Left kidney (tissue), 2 donors: ENCODE results near the gene ERICH6. TPM values are rescaled to one million over a fixed set of nuclear protein-coding genes. Genes with fewer than 3 reads are reported as not detected.

ENCODE experiments used
- DNase-seq: peaks from one replicate; pipeline ENCODE4 v3.0.0-alpha.2; 2013
- polyA plus RNA-seq: library from polyadenylated mRNA; unstranded; fragments of 120-200 nt; gene quantifications from one replicate; pipeline ENCODE4 v1.2.1, GENCODE V29; 2013; ENCODE audit not compliant: insufficient read length

Gene ERICH6
- polyA plus RNA-seq, 1 donor: 1.0 TPM

DNA sequence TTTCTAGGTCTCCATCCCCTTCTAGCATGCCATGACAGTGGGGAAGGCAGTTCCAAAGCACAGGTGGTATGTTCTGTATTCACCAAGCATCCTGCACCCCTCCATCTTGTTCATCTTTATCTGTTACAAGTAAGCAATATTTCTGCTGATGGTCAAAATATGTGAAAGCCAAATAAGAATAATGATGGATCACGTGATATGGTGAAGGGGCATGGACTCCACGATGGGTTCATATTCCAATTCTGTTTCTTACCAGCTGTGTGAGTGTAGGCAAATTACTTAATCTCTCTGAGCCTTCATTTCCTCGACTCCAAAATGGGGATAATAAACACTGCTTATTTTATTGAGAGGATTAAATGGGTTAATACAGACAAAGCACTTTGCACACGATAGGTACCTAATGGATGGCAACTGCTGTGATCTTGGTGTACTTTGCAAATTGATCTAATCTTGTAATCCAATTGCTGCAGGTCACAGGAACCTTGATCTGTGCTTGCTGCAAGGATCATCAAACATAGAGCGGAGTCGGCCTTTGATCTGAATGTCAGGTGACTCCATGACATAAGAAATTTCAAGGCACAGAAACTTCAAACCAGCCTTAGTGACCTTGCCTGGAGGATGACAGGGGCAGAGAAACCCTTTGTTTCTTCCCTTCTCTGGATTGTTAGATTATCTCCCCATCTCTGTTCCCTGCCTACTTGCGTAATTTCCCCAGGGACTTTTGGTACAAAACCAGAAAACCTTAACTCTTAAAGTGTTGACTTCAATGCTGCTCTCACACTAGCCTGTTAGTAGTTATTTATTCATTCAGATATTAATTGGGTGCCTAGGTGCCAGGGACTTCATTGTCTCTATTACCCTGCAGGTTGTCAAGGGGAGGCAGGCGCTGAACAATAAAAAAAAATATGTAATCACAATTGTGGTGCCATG is 33.4 kb upstream of the ERICH6 start:
- DNase-seq: no peak

DNA sequence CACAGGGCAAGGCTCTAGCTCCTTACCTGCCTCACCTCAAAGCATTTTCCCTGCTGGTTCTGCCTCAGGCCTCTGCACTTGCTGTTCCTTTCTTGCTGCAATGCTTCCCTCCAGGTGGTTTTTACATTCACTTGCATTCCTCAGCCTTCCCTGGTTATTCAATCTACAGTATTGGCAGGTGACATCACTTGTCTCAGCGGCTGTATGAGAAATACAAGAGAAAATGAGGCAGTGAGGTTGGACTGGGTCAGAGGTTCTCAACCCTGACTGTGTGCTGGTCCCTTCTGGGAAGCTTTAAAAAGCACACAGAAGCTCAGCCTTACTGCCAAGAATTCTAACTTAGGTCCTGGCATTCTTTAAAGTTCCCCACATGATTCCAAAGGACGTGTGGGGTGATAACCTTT is 32.6 kb upstream of the ERICH6 start:
- no peak for DNase-seq

- DNase-seq: no peak
Observed at GRCh38 chr3:150734795-150735119, 31.0 kb upstream of the ERICH6 start.

GRCh38 chr3:150733936-150734794 is 30.4 kb upstream of the ERICH6 start:
- no peak for DNase-seq

DNA sequence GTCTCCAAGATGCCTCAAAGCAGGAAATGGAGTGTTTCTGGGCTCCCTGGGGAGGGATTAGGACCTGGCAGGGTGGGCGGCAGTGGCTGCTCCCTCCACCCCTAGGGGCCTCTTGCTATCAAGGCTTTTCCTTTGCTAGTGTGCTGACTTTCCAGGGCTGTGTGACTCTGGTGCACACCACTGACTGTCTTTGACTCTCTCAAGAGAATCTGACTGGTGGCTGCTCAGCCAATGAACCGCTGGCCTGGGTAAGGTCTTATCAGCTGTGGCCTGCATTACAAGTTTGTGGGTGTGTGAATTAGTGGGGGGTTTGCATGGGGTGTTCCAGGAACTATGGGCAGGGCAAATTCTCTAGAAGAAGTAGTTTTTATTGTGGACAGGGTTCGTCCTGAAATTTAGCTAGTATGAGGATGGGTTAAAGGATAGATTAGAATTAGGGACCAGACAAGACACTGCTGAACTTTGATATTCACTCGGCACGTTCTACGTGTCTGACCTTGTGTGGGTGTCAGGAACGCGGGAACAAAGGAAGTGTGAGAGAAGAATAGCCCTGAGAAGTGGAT is 29.7 kb upstream of the ERICH6 start:
- DNase-seq: no peak

- DNase-seq: no peak
Observed at GRCh38 chr3:150729682-150730360, 26.1 kb upstream of the ERICH6 start.

DNA sequence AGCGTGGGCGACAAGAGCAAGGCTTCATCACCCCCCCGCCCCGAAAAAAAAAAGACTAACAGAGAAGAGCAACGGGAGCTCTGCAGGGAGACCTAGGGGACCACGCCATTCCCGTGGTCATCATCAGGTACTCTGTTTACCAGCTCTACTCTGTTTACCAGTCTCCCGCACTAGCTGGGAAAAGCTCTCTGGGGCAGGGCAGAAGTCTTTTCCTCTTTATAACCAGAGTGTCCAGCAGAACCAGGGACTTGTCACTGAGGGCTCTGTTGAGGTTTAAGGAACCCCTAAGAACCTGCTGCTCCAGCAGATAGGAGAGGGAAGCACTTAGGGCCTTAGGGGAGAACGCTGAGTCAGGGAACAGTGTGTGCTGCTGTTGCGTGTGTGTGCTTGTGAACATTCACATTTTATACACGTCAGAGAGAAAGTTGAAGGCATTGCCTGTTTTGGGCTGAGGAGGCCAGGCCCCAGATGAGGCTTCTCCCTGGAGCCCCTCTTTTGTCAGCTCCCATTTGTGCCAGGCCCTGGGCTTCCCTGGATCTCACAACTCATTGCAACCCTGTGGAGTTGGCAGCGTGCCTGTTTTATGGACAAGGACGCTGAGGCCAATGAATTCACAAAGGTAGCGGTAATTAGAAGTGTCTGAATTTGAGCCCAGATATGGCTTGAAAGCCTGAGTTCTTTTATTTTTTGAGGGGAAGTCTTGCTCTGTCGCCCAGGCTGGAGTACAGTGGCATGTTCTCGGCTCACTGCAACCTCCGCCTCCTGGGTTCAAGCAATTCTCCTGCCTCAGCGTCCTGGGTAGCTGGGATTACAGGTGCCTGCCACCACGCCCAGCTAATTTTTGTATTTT is 24.2 kb upstream of the ERICH6 start:
- no peak for DNase-seq

DNA sequence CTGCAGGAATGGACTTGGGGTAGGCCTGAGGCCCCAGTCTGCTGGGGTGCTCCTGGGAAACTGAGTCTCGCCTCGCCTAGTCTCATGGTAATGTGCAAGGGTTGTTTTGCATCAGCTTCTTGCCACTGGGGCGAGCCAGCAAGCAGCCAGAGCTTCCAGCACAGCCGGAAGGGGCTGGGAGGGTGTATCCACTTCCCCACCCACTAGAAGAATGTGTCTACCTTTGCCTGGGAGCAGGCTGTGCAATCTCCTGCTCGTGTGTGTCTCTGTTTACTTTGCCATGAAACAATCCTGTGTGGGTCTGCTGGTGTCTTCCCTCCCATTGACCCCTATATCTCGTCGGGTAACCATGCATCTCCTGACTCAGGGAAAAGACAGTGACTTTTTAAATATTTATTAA is 21.8 kb upstream of the ERICH6 start:
- no peak for DNase-seq

GRCh38 chr3:150723946-150724345 is 20.2 kb upstream of the ERICH6 start:
- DNase-seq: no peak

- no peak for DNase-seq
Observed at GRCh38 chr3:150722267-150722666, 18.5 kb upstream of the ERICH6 start.

DNA sequence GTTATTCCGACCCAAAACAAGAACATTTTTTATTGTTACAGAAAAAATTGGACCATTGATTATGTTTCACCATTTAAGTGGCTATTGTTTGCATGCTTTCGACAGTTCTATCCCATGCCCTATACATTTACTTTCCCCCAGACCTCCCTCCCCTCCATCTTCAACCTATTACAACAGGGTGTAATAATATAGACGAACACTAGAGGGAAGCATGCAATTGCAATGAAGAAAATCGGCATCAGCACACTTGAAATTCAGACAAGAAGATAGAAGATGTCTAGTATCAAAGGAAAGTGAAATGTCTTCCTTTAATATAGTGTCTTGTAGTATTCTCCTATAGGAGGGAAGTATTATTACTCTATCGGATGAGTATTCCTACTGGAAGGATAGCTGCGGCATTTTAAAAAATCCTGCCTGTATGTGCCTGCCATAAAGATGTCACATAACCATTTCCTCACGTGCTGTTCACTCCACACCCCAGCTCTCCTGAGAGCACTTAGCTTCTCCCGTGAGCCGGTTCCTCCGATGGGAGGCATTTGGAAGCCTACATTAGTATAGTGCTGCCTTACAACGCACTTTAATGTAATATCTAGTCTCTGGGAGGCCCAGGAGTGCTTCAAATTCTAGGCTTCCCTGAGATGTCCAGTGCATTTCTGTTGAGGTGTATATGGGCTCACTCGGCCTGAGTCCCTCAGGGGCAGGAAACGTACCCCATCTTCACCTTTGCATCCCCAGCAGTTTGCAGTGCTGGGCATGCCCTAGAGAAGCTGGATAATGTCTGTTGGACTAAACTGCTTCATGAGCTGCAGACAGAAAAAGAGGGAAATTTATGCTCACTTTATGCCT is 17.8 kb upstream of the ERICH6 start:
- peak; percentile 70 for DNase-seq

DNA sequence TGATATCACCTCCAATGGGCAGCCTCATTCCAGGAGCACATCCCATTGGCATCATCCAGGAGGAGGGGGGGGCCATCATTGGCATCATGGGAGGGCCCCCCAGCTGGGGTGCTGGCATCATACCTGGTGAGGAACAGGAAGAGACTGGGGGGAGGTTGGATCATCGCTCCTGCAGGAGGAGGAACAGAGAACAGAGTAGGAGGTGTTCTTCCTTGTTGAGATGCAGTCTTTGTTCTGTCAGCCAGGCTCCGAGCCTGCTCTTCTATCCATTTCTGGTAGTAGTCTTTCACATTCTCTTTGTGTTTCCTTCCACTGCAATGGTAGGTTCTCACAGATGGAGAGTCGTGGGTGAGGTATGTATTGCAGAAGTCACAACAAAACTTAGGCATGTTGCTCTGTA is 16.7 kb upstream of the ERICH6 start:
- no peak for DNase-seq

DNA sequence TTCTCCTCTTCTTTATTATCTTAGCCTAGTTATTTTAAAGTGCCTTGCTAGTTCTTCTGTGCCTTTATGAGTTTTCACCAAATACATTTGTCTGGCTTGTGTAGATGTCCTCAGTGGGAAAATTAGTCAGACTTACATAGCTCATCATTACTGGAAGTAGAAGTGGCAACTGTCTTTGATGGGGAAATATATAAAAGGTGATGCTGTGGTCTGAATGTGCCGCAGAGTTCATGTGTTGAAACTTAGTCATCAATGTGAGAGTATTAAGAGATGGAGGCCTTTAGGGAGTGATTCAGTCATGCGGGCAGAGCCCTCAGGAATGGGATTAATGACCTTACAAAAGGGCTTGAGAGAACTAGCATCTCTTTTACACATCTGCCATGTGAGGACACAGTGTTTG is 6.4 kb upstream of the ERICH6 start:
- no peak for DNase-seq

DNA sequence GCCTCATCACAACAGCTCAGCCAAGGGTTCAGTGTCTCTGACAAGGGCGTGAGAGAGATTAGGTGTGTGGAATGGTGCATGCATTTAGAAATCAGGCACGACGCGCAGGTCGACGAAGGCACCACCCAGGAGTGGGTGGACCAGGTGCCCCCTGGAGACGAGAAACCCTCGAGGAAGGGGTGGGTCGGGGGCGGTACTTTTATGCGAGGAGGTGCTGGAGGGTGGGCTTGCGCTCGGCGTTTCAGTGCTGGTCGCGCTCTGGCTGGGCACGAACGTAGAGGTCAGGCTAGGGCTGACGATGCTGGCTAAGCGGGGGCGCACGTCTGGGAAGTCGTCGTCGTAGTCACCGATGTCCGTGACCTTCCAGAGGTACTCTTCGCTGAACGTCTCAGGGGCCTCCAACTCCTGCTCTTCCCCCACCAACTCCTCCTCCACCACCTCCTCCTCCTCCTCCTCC is 393 bp downstream of the ERICH6 start:
- peak; percentile 27 for DNase-seq

- DNase-seq: no peak
Observed at GRCh38 chr3:150699068-150699639, 4.6 kb downstream of the ERICH6 start.

GRCh38 chr3:150697646-150698045 is 6.1 kb downstream of the ERICH6 start:
- no peak for DNase-seq

DNA sequence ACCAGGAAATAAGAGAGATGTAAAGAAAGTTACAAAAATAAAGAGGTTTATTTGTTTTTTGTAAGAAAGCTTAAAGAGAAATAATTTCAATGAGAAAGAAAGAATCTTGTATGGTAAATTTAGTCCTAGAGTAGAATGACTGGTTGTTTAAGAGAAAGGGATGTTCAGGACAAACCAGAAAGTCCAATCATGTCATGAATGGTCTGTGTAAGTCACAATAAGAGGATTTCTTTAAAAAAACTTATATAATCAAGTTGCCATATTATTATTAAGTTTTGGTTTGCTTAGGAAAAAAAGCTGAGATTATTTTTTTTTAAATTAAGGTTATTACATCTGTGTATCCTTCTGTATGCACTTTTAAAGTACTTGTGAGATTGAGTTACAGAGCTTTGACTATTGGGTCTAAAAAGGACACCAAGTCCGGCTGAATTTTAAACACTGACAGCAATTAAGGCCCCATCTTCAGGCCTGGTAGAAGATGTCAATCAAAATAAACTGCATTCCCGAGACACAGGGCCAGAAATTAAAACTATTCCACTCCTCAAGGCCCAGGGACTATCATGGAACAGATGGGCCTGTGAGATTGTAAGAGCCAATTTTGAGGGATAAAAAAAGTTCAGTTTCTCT is 12.2 kb downstream of the ERICH6 start:
- DNase-seq: no peak

DNA sequence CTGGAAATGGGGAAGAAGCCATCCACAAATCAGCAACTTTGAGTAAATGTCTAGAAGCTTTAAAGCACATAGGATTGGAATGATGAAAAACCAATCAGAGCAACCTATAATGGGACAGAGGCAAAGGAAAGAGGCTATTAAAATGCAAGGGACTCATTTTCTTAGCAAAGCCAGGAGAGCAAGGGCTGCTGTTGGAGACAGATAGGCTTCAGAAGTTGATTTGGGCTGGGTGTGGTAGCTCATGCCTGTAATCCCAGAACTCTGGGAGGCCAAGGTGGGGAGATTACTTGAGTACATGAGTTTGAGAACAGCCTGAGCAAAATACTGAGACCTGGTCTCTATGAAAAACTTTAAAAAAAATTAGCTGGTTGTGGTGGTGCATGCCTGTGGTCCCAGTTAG is 16.1 kb downstream of the ERICH6 start:
- no peak for DNase-seq

GRCh38 chr3:150682824-150683223 is 20.9 kb downstream of the ERICH6 start:
- DNase-seq: no peak
